OCI-LY7 (cell line): Measurements from ENCODE around the gene ADAMTS6. TPM values are rescaled to one million over a fixed set of nuclear protein-coding genes. Genes with fewer than 3 reads are reported as not detected.

Experiments
- BruUV-seq: library from RNA; stranded (reverse); fragments of 400-500 nt; replicated peaks from 2 replicates; lab custom pipeline; 2021; lab: Mats Ljungman, UMichigan
- CTCF ChIA-PET: fragments of 300-600 bp; sonication (Branson Sonifier 250); formaldehyde crosslinking; loops from one replicate; lab custom pipeline; 2022; ENCODE audit warnings: antibody characterized with exemption; ENCODE audit not compliant: unreplicated experiment; lab: Charles Lee
- POLR2A ChIA-PET: fragments of 300-600 bp; sonication (Branson Sonifier 250); formaldehyde crosslinking; loops from one replicate; lab custom pipeline; 2022; ENCODE audit warnings: antibody characterized with exemption; lab: Charles Lee
- DNase-seq: peaks from one replicate; pipeline ENCODE4 v3.0.0-alpha.2; 2015; ENCODE audit warnings: low spot score
- H2AFZ ChIP-seq: fragments of 200-600 bp; sonication (generic), shearing (Covaris generic); 2 replicates; pipeline ENCODE4 v1.6.1; 2014; ENCODE audit warnings: mild to moderate bottlenecking, antibody characterized with exemption, low read length, moderate library complexity
- H3K27ac ChIP-seq: fragments of 200-600 bp; sonication (generic); 2 replicates; pipeline ENCODE4 v1.5.1; 2014; ENCODE audit warnings: mixed run types, low read depth, mild to moderate bottlenecking, moderate library complexity, low read length, inconsistent platforms; ENCODE audit not compliant: poor library complexity, severe bottlenecking
- H3K36me3 ChIP-seq: fragments of 200-600 bp; sonication (generic); 2 replicates; pipeline ENCODE4 v1.6.1; 2014; ENCODE audit warnings: mild to moderate bottlenecking, antibody characterized with exemption, low read length, moderate library complexity, mixed read lengths; ENCODE audit not compliant: insufficient read depth
- H3K4me1 ChIP-seq: fragments of 200-600 bp; sonication (generic); 2 replicates; pipeline ENCODE4 v1.5.1; 2014; ENCODE audit warnings: mild to moderate bottlenecking, low read length; ENCODE audit not compliant: insufficient read depth, poor library complexity, severe bottlenecking
- H3K4me2 ChIP-seq: fragments of 200-600 bp; sonication (generic); 2 replicates; pipeline ENCODE4 v1.6.1; 2014; ENCODE audit warnings: mild to moderate bottlenecking, low read length
- H3K4me3 ChIP-seq: fragments of 200-600 bp; sonication (generic); 2 replicates; pipeline ENCODE4 v1.5.1; 2014; ENCODE audit warnings: mild to moderate bottlenecking, low read depth, low read length; ENCODE audit not compliant: poor library complexity, severe bottlenecking
- H3K79me2 ChIP-seq: fragments of 200-600 bp; sonication (generic); 2 replicates; pipeline ENCODE4 v1.6.1; 2016; ENCODE audit warnings: low read depth, mild to moderate bottlenecking, low read length, moderate library complexity, mixed read lengths; ENCODE audit not compliant: insufficient read depth
- H3K9me2 ChIP-seq: fragments of 200-600 bp; sonication (generic); 2 replicates; pipeline ENCODE4 v1.6.1; 2016; ENCODE audit warnings: mild to moderate bottlenecking, low read length, mixed read lengths; ENCODE audit not compliant: insufficient read depth
- H3K9me3 ChIP-seq: fragments of 200-600 bp; sonication (generic); 2 replicates; pipeline ENCODE4 v1.6.1; 2014; ENCODE audit warnings: mild to moderate bottlenecking, mixed run types, low read length, mixed read lengths
- H4K20me1 ChIP-seq: fragments of 200-600 bp; sonication (generic); 2 replicates; pipeline ENCODE4 v1.6.1; 2014; ENCODE audit warnings: mild to moderate bottlenecking, antibody characterized with exemption, low read length, moderate library complexity, mixed read lengths; ENCODE audit not compliant: insufficient read depth
- EZH2phosphoT487 ChIP-seq: fragments of 200-600 bp; sonication (generic); IDR thresholded peaks from 2 replicates; pipeline ENCODE4 v1.6.1; 2018; ENCODE audit warnings: low read depth, borderline replicate concordance, mild to moderate bottlenecking, mixed run types, antibody characterized with exemption, low read length, moderate library complexity, mixed read lengths
- intact Hi-C: fragments of 100-400 bp; cut with micrococcal nuclease; formaldehyde crosslinking; loops from one replicate; pipeline ENCODE4 v1.10.0; 2022; ENCODE audit not compliant: unreplicated experiment
- total RNA-seq, 2 experiments: library from RNA; depleted of rRNA in 1 of 2; stranded (reverse); fragments of >200 nt in 1 of 2; shearing (Covaris generic) in 1 of 2; gene quantifications; 2 replicates each; pipeline ENCODE4 v1.2.3, GENCODE V29; 2014 to 2022
- TF ChIP-seq, protein P1 (sequence below): fragments of 200-600 bp; sonication (generic); conservative IDR thresholded peaks from 2 replicates; pipeline ENCODE4 v1.5.1; 2014; ENCODE audit warnings: mild to moderate bottlenecking, antibody characterized with exemption, low read length, moderate library complexity, mixed read lengths

ADAMTS6 gene
- total RNA-seq, 2 experiments from 2014 or later, result 13.9 to 18.1 TPM

DNA sequence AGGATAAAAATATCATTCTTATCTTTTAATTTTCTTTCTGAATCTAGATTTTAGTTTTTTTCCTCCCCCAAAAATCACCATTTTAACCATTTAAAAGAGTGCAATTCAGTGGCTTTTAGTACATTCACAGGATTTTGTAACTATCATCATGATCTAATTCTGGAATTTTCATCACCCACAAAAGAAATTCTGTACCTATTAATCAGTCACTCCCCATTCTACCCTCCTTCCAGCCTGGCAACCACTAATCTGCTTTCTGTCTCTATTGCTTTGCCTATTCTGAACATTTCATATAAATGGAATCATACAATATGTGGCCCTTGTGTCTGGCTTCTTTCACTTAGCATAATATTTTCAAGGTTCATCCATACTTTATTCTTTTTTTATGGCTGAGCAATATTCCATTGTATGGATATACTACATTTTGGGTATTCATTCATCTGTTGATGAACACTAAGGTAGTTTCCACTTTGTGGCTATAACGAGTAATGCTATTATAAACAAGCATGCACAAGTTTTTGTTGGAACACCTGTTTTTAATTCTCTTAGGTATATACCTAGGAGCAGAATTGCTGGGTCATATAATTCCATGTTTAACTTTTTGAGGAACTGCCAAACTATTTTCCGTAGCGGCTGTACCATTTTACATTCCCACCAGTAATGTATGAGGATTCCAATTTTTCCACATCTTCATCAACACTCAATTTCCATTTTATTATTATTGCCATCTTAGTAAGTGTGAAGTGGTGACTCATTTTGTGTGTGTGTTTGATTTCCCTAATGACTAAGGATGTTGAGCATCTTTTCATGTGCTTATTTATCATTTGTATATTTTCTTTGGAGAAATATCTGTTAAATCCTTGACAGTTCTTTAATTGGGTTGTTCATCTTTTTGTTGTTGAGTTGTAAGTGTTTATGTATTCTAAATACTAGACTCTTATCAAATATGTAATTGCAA is 372.7 kb downstream of the ADAMTS6 start:
- Histone ChIP-seq H3K4me1 (peaks cover 18% of the 10 kb centered on the region), H4K20me1 (no peaks in the 10 kb centered on the region), H3K9me2 (no peaks in the 10 kb centered on the region), H3K4me2 (no peak overlapping the region), H3K9me3 (no peaks in the 10 kb centered on the region), H3K79me2 (no peaks in the 10 kb centered on the region), H3K36me3 (no peaks in the 10 kb centered on the region; the same call in 1 of the 2 replicates), H3K4me3 (no peak overlapping the region), H3K27ac (no peak overlapping the region), H2AFZ (no peak overlapping the region)
- TF ChIP-seq, protein P1, sequence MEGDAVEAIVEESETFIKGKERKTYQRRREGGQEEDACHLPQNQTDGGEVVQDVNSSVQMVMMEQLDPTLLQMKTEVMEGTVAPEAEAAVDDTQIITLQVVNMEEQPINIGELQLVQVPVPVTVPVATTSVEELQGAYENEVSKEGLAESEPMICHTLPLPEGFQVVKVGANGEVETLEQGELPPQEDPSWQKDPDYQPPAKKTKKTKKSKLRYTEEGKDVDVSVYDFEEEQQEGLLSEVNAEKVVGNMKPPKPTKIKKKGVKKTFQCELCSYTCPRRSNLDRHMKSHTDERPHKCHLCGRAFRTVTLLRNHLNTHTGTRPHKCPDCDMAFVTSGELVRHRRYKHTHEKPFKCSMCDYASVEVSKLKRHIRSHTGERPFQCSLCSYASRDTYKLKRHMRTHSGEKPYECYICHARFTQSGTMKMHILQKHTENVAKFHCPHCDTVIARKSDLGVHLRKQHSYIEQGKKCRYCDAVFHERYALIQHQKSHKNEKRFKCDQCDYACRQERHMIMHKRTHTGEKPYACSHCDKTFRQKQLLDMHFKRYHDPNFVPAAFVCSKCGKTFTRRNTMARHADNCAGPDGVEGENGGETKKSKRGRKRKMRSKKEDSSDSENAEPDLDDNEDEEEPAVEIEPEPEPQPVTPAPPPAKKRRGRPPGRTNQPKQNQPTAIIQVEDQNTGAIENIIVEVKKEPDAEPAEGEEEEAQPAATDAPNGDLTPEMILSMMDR, result no peak
- no peak for TF ChIP-seq EZH2phosphoT487
- ChIA-PET CTCF (no interaction called here), POLR2A (no interaction called here)
- intact Hi-C loops, result loop anchor here (10.0 kb wide), 1 partner anchor 294 kb away; no protein-coding TSS in a partner anchor
- no TSS peak for BruUV-seq
- DNase-seq, result no peak

DNA sequence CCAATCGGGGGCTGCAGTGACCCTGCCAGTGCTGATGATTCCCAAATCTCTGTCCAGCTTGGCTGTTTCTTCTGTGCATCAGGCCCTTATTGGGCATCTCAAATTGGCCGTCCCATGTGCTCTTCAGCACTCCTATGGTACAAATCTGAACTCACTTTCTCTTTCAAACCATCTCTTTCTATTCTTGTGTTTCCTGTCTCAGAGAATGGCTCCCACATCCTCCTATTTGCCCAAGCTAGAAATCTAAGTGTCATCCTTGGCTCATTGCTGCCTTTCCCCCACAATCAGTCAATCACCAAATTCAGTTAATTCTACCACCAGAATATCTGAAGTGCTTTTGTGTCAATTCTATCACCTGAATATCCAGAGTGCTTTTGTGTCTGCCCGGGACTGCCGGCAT is 376.4 kb downstream of the ADAMTS6 start:
- Histone ChIP-seq H4K20me1 (no peaks in the 10 kb centered on the region), H2AFZ (no peak overlapping the region), H3K9me2 (no peaks in the 10 kb centered on the region), H3K9me3 (no peaks in the 10 kb centered on the region), H3K27ac (no peak overlapping the region), H3K79me2 (no peaks in the 10 kb centered on the region), H3K4me1 (peaks cover 39% of the 10 kb centered on the region), H3K4me2 (peak overlapping the region; percentile 30), H3K4me3 (no peak overlapping the region), H3K36me3 (no peaks in the 10 kb centered on the region; the same call in 1 of the 2 replicates)
- no TSS peak for BruUV-seq
- CTCF ChIA-PET, result no interaction called here
- POLR2A ChIA-PET, result interaction anchor here (0.5 kb wide), 1 partner anchor 176 kb away, joined by 3 read pairs; no protein-coding TSS in a partner anchor
- intact Hi-C loops, result loop anchor here (10.0 kb wide), 1 partner anchor 290 kb away; no protein-coding TSS in a partner anchor
- peak; percentile 32 for DNase-seq
- TF ChIP-seq, protein P1, result no peak
- TF ChIP-seq EZH2phosphoT487, result no peak
